GM23338 (cell line): ENCODE data around the gene SLC2A14. TPM values are rescaled to one million over a fixed set of nuclear protein-coding genes. Genes with fewer than 3 reads are reported as not detected.
"Not testable (repeated sequence)": the region's sequence is repeated elsewhere in the genome, so short reads cannot be mapped to it uniquely, and the experiment has no call there.

Experiments used
- ATAC-seq: fragments of 200-7000 bp; cut with Tn5 transposase; 3 replicates; pipeline ENCODE4 v1.9.1; 2020
- DNase-seq: peaks from one replicate; pipeline ENCODE4 v3.0.0-alpha.2; 2015; ENCODE audit warnings: low spot score
- H2AFZ ChIP-seq: fragments of 200-600 bp; sonication (generic); 2 replicates; pipeline ENCODE4 v1.8.0; 2016; ENCODE audit warnings: antibody characterized with exemption, mild to moderate bottlenecking, moderate library complexity
- H3F3A ChIP-seq: fragments of 200-600 bp; sonication (generic); replicated peaks from 2 replicates; pipeline ENCODE4 v1.8.0; 2017; ENCODE audit warnings: antibody characterized with exemption, mixed run types, low read depth
- H3K27ac ChIP-seq: fragments of 200-600 bp; sonication (generic); 2 replicates; pipeline ENCODE4 v1.6.1; 2016; ENCODE audit warnings: low read depth
- H3K27me3 ChIP-seq: fragments of 200-600 bp; sonication (generic); 2 replicates; pipeline ENCODE4 v1.8.0; 2016; ENCODE audit warnings: mild to moderate bottlenecking, mixed run types, moderate library complexity; ENCODE audit not compliant: insufficient read depth
- H3K36me3 ChIP-seq: fragments of 200-600 bp; sonication (generic); 2 replicates; pipeline ENCODE4 v1.8.0; 2016; ENCODE audit warnings: mild to moderate bottlenecking; ENCODE audit not compliant: insufficient read depth
- H3K4me1 ChIP-seq: fragments of 200-600 bp; sonication (generic); 2 replicates; pipeline ENCODE4 v1.8.0; 2016; ENCODE audit warnings: mild to moderate bottlenecking, moderate library complexity; ENCODE audit not compliant: insufficient read depth
- H3K4me2 ChIP-seq: fragments of 200-600 bp; sonication (generic); 2 replicates; pipeline ENCODE4 v1.7.1; 2017; ENCODE audit warnings: mixed run types
- H3K4me3 ChIP-seq: fragments of 200-600 bp; sonication (generic); 2 replicates; pipeline ENCODE4 v1.6.1; 2016; ENCODE audit warnings: mixed run types
- H3K79me2 ChIP-seq: fragments of 200-600 bp; sonication (generic); replicated peaks from 2 replicates; pipeline ENCODE4 v1.8.0; 2017; ENCODE audit warnings: mild to moderate bottlenecking; ENCODE audit not compliant: insufficient read depth
- H3K9me2 ChIP-seq: fragments of 200-600 bp; sonication (generic); 2 replicates; pipeline ENCODE4 v1.8.0; 2017; ENCODE audit not compliant: insufficient read depth
- H4K20me1 ChIP-seq: fragments of 200-600 bp; sonication (generic); replicated peaks from 2 replicates; pipeline ENCODE4 v1.8.0; 2017; ENCODE audit warnings: mild to moderate bottlenecking; ENCODE audit not compliant: insufficient read depth
- H3K27ac Mint-ChIP-seq: 2 replicates; pipeline ENCODE4 v1.8.0; 2020; ENCODE audit warnings: inconsistent platforms, mild to moderate bottlenecking, moderate library complexity, mixed read lengths
- H3K27me3 Mint-ChIP-seq: 3 replicates; pipeline ENCODE4 v1.8.0; 2022; ENCODE audit warnings: low read depth, mild to moderate bottlenecking, moderate library complexity, mixed read lengths, inconsistent platforms; ENCODE audit not compliant: insufficient read depth, poor library complexity
- H3K36me3 Mint-ChIP-seq: 3 replicates; pipeline ENCODE4 v1.8.0; 2021; ENCODE audit warnings: low read depth, mild to moderate bottlenecking, inconsistent platforms, moderate library complexity, mixed read lengths
- H3K4me1 Mint-ChIP-seq: 3 replicates; pipeline ENCODE4 v1.8.0; 2020; ENCODE audit warnings: mild to moderate bottlenecking, inconsistent platforms, mixed read lengths
- H3K4me3 Mint-ChIP-seq: 3 replicates; pipeline ENCODE4 v1.8.0; 2021; ENCODE audit warnings: moderate library complexity, mild to moderate bottlenecking, inconsistent platforms, mixed read lengths
- H3K9me3 Mint-ChIP-seq: 3 replicates; pipeline ENCODE4 v1.8.0; 2020; ENCODE audit warnings: moderate library complexity, mild to moderate bottlenecking, inconsistent platforms, mixed read lengths
- POLR2AphosphoS5 ChIP-seq: IDR thresholded peaks from 2 replicates; pipeline ENCODE4 v1.6.1; 2016; ENCODE audit warnings: antibody characterized with exemption, low read depth
- REST ChIP-seq: IDR thresholded peaks from one replicate; pipeline ENCODE4 v1.6.1; 2018; ENCODE audit warnings: antibody characterized with exemption; ENCODE audit not compliant: unreplicated experiment
- STAT1 ChIP-seq: IDR thresholded peaks from one replicate; pipeline ENCODE4 v1.6.1; 2016; ENCODE audit warnings: antibody characterized with exemption; ENCODE audit not compliant: unreplicated experiment
- polyA plus RNA-seq: library from polyadenylated mRNA; unstranded; fragments of >200 nt; fragmentation: Nextera tagmentation; extraction: Ambion mirVana; gene quantifications from 2 replicates; pipeline ENCODE4 v1.2.1, GENCODE V29; 2016
- total RNA-seq: library from RNA; depleted of rRNA; stranded (reverse); fragments of >200 nt; shearing (Covaris generic); gene quantifications from 2 replicates; pipeline ENCODE4 v1.2.3, GENCODE V29; 2014

The SLC2A14 gene
- total and polyA plus RNA-seq, 2 experiments from 2014 or later, result 6.8 to 31.5 TPM

- Histone ChIP-seq H3F3A (peaks cover 30% of the 10 kb centered on the region), H3K27ac (peak overlapping the region; percentile 100), H3K4me3 (no peak overlapping the region), H3K4me2 (no peak overlapping the region), H3K27me3 (no peaks in the 10 kb centered on the region), H3K36me3 (peaks cover 17% of the 10 kb centered on the region; the same call in 1 of the 2 replicates), H2AFZ (no peak overlapping the region), H3K4me1 (peaks cover 33% of the 10 kb centered on the region), H4K20me1 (no peaks in the 10 kb centered on the region), H3K79me2 (peaks cover 7% of the 10 kb centered on the region; the same call in 1 of the 2 replicates), H3K9me2 (no peaks in the 10 kb centered on the region)
- Mint-ChIP-seq H3K4me3 (no peak overlapping the region), H3K9me3 (no peaks in the 10 kb centered on the region; the same call in 2 of the 3 replicates), H3K4me1 (peaks cover 36% of the 10 kb centered on the region), H3K36me3 (peaks cover 61% of the 10 kb centered on the region), H3K27ac (peak overlapping the region; percentile 65), H3K27me3 (peaks cover 18% of the 10 kb centered on the region)
- TF ChIP-seq REST (no peak), POLR2AphosphoS5 (peak; percentile 35; the same call in 1 of the 2 replicates)
- DNase-seq (no peak), ATAC-seq (no peak)
Measured at GRCh38 chr12:7801460-7801859, 71.3 kb downstream of the SLC2A14 start.

GRCh38 chr12:7798750-7799308 is 73.9 kb downstream of the SLC2A14 start:
- H3K4me1 Mint-ChIP-seq, result peaks cover 43% of the 10 kb centered on the region
- H3K4me3 Mint-ChIP-seq, result peak overlapping the region; percentile 35
- not testable (repeated sequence) for H2AFZ ChIP-seq, H3K9me3 Mint-ChIP-seq, DNase-seq, H4K20me1 ChIP-seq, H3K27me3 ChIP-seq, H3K9me2 ChIP-seq, H3K4me3 ChIP-seq
- Histone ChIP-seq H3K36me3 (peaks cover 31% of the 10 kb centered on the region), H3K27ac (peak overlapping the region; percentile 100), H3K79me2 (peaks cover 17% of the 10 kb centered on the region), H3F3A (peaks cover 33% of the 10 kb centered on the region), H3K4me2 (peak overlapping the region; percentile 29; the same call in 1 of the 2 replicates), H3K4me1 (peaks cover 32% of the 10 kb centered on the region)
- H3K27ac Mint-ChIP-seq, result peak overlapping the region; percentile 98
- H3K36me3 Mint-ChIP-seq, result peaks cover 81% of the 10 kb centered on the region
- ATAC-seq, result peak; percentile 96
- H3K27me3 Mint-ChIP-seq, result peaks cover 21% of the 10 kb centered on the region

GRCh38 chr12:7797698-7798398 is 74.9 kb downstream of the SLC2A14 start:
- Histone ChIP-seq H3K4me2 (peak overlapping the region; percentile 38), H3F3A (peaks cover 41% of the 10 kb centered on the region), H3K79me2 (peaks cover 27% of the 10 kb centered on the region), H3K4me3 (peak overlapping the region; percentile 4), H3K36me3 (peaks cover 40% of the 10 kb centered on the region), H2AFZ (no peak overlapping the region), H3K27me3 (no peaks in the 10 kb centered on the region), H3K27ac (peak overlapping the region; percentile 100), H3K4me1 (peaks cover 39% of the 10 kb centered on the region), H3K9me2 (no peaks in the 10 kb centered on the region), H4K20me1 (0 out of 2 replicates have a peak, but pooled peaks cover under 1% of the 10 kb centered on the region)
- peaks cover 84% of the 10 kb centered on the region for H3K36me3 Mint-ChIP-seq
- DNase-seq (no peak), ATAC-seq (peak; percentile 7; the same call in 2 of the 3 replicates)
- H3K4me3 Mint-ChIP-seq, result peak overlapping the region; percentile 46
- no peaks in the 10 kb centered on the region; the same call in 2 of the 3 replicates for H3K9me3 Mint-ChIP-seq
- H3K27ac Mint-ChIP-seq, result peak overlapping the region; percentile 97
- peaks cover 21% of the 10 kb centered on the region for H3K27me3 Mint-ChIP-seq
- peaks cover 53% of the 10 kb centered on the region for H3K4me1 Mint-ChIP-seq
- TF ChIP-seq STAT1 (no peak), POLR2AphosphoS5 (0 out of 2 replicates have a peak, but pooled peaks have one; percentile 19)

GRCh38 chr12:7797269-7797668 is 75.4 kb downstream of the SLC2A14 start:
- Mint-ChIP-seq H3K4me1 (peaks cover 54% of the 10 kb centered on the region), H3K27ac (peak overlapping the region; percentile 97)
- peak overlapping the region; percentile 100 for H3K27ac ChIP-seq

More at GRCh38 chr12:7797269-7797668, 75.4 kb downstream of the SLC2A14 start:
- not testable (repeated sequence) for H3K9me2 ChIP-seq, H3K9me3 Mint-ChIP-seq, H3K4me3 ChIP-seq, DNase-seq, H3K27me3 ChIP-seq, H4K20me1 ChIP-seq, H2AFZ ChIP-seq, ATAC-seq, H3K4me3 Mint-ChIP-seq
- Histone ChIP-seq H3F3A (peaks cover 45% of the 10 kb centered on the region), H3K4me2 (0 out of 2 replicates have a peak overlapping the region, but pooled peaks have one; percentile 38), H3K4me1 (peaks cover 45% of the 10 kb centered on the region), H3K79me2 (peaks cover 33% of the 10 kb centered on the region), H3K36me3 (peaks cover 42% of the 10 kb centered on the region)
- peaks cover 84% of the 10 kb centered on the region for H3K36me3 Mint-ChIP-seq
- H3K27me3 Mint-ChIP-seq, result peaks cover 20% of the 10 kb centered on the region
